Measurements from ENCODE around the gene ARMC5.
"Not testable (repeated sequence)": the region's sequence is repeated elsewhere in the genome, so short reads cannot be mapped to it uniquely, and the experiment has no call there.

Gene ARMC5, protein sequence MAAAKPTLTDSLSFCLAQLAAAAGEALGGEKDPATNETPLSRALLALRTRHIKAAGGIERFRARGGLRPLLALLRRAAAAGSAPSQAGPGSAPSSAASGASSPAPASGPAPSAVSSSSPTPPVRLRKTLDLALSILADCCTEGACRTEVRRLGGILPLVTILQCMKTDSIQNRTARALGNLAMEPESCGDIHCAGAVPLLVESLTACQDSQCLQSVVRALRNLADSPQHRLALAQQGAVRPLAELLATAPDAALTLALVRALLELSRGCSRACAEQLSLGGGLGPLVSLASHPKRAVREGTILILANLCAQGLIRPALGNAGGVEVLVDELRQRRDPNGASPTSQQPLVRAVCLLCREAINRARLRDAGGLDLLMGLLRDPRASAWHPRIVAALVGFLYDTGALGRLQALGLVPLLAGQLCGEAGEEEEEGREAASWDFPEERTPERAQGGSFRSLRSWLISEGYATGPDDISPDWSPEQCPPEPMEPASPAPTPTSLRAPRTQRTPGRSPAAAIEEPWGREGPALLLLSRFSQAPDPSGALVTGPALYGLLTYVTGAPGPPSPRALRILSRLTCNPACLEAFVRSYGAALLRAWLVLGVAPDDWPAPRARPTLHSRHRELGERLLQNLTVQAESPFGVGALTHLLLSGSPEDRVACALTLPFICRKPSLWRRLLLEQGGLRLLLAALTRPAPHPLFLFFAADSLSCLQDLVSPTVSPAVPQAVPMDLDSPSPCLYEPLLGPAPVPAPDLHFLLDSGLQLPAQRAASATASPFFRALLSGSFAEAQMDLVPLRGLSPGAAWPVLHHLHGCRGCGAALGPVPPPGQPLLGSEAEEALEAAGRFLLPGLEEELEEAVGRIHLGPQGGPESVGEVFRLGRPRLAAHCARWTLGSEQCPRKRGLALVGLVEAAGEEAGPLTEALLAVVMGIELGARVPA

GRCh38 chr16:31458844-31459686 lies at the start of gene ARMC5:
TSS of gene ARMC5 (plus strand) at chr16:31459501. CDS start at chr16:31459525, 24 bp downstream.
- DNase-seq = peak; percentile 87

- no peak for DNase-seq
Observed at GRCh38 chr16:31410082-31410481, 49.2 kb upstream of the ARMC5 start.

- DNase-seq = no peak
Observed at GRCh38 chr16:31411024-31411844, 48.1 kb upstream of the ARMC5 start.

GRCh38 chr16:31412750-31413149 lies 46.6 kb upstream of the ARMC5 start:
- DNase-seq = no peak

DNA sequence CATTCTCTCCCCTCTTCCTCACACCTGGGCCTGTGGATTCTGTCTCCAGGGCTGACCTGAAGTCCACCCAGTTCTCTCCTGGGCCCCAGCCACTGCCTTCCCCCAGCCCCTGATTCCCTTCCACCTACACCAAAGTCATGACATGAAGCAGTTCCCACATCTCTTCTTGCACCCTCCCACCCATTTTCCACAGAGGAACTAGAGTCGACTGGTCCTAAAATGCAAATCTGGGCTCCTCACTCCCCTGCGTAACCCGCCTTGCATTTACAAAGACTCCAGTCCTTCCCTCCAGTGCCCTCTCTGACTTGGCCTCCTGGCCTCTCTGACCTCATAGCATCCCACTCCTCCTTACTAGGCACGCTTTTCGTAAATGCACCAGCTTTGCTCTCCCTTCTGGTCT lies 45.9 kb upstream of the ARMC5 start:
- DNase-seq = no peak

GRCh38 chr16:31413943-31414342 lies 45.4 kb upstream of the ARMC5 start:
- no peak for DNase-seq

GRCh38 chr16:31414706-31415105 lies 44.6 kb upstream of the ARMC5 start:
- no peak for DNase-seq

GRCh38 chr16:31416371-31416770 lies 42.9 kb upstream of the ARMC5 start:
- no peak for DNase-seq

DNA sequence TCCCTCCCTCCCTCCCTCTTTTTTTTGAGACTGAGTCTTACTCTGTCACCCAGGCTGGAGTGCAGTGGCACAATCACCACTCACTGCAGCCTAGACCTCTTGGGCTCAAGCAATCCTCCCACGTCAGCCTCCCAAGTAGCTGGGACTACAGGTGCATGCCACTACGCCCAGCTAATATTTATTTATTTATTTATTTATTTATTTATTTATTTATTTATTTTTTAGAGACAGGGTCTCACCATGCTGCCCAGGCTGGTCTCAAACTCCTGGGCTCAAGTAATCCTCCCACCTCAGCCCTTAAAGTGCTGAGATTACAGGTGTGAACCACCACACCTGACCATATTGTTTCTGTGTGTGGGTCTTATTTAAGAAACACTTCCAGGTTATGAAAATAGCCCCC lies 42.3 kb upstream of the ARMC5 start:
- not testable (repeated sequence) for DNase-seq

- no peak for DNase-seq
Observed at GRCh38 chr16:31417916-31418315, 41.4 kb upstream of the ARMC5 start.

DNA sequence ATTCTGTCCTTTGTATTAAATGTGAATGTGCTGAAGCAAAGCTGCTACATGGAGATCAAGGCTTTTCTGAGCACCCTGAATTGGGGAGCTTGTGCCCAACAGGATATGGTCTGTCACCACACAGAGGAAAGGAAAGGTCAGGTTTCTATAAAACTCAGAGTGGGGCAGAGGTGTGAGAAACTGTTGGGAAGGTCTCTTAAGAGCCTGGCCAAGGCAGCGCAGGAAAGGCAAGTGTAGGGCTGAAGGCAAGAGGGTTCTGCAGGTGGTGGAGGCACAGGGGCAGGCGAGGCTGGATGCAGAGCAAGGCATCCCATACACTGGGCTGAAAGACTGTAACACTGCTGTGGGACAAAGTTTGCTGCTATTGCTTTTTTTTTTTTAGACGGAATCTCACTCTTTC lies 39.3 kb upstream of the ARMC5 start:
- no peak for DNase-seq

DNA sequence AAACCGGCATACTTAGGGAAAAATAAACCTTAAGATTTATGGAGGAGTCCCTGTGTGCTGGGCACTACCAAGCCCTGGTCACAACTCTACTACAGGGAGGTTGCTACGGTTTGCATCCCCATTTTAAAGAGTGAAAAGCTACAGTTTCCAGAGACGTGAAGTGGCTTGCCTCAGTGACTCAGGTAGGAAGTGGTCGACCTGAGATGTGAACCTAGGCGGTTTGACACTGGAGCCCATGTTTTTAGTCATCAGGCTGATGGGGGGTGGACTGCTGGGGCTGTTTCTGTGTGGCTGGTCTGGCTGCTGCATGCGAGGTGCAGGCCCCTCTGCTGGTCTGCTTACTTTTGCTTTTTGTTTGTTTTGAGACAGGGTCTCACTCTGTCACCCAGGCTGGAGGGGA lies 37.7 kb upstream of the ARMC5 start:
- DNase-seq = no peak

GRCh38 chr16:31423241-31423640 lies 36.1 kb upstream of the ARMC5 start:
- no peak for DNase-seq

DNA sequence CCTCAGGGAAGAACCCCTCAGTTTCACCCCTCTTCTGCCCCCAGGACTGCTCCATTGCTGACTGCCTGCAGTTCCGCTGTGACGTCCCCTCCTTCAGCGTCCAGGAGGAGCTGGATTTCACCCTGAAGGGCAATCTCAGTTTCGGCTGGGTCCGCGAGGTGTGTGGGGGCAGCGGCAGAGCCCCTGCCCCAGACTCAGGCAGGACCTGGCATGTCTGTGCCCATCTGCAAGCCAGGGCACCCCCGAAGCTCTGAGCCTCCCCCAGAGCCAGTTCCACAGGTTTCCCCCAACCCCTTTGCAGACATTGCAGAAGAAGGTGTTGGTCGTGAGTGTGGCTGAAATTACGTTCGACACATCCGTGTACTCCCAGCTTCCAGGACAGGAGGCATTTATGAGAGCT lies 35.5 kb upstream of the ARMC5 start:
- DNase-seq = no peak

DNA sequence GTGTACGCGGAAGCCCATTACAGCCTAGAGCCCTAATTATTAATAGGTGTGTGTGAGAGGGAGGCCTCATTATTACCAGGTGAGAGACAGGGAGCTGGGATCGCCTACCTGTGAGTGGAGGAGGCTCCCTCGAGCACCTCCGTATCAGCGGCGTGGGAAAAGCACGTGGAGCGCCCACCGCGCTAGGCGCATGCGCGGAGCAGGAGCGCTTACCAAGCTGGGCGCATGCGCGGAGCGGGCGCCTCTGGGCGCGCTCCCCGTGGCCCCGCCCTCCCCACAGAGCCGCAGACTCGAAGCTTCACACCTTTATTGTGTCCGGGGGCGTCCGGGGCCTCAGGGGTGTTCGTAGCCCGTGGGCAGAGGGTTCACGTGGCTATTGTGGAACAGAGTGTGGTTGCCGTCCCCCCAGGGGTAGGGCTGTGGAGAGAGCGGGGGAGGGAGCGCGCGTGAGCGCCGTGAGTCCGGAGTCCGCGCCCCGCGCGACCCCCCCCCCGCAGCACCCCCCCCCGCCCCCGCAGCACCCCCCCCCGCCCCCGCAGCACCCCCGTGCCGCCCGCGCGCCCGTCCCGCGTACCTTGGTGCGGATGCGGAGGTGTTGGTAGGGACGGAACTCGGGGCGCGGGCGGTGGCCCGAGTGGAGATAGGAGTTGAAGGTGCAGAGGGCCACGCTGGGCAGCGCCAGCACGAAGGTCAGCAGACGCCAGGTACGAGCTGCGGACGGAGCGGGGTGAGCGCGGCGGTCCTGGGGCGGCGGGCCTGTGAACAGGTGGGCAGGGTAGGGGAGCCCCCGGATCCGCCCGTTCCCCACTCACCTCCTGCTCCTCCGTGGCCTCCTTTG lies 31.6 kb upstream of the ARMC5 start:
- DNase-seq = no peak

DNA sequence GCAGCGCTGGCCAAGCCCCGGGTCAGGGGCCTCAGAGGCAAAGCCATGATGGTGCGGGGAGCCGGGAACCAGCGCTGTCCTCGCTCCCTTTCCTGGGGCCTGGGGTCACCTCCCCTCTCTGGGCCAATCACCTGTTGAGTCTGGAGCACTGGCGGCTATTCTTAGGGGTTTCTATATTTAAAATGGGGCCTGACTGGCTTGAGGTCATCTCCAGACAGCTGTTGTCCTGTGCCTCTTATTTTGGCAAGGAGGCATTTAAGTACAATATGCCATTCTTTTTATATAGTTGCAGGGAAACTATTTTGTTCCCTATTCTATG lies 31.1 kb upstream of the ARMC5 start, which contains the start of gene COX6A2:
TSS of gene COX6A2 (minus strand) at position 82 of the 319 bp plus-strand sequence. CDS start at position 47, 35 bp downstream.
- no peak for DNase-seq

GRCh38 chr16:31428638-31429247 lies 30.6 kb upstream of the ARMC5 start:
- no peak for DNase-seq

DNA sequence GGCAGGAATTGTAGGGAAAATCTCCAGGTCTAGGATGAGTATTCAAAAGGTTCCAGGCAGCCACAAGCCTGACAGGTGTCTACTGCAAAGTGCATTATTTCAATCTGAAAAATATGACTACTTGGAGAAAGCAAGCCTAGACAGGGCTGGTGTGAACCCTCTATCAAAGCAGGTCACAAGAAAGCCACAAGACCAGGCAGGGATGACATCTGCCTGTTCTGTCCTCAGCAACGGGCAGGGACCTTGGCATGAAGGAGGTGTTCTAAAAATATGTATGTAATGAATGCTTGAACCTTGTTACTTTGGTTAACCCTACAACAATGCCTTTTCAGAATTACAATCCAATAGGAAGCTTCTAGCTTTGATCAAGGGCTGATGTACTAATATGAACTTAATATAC lies 30.0 kb upstream of the ARMC5 start:
- DNase-seq = no peak

- no peak for DNase-seq
Observed at GRCh38 chr16:31429796-31430195, 29.5 kb upstream of the ARMC5 start.

- DNase-seq = no peak
Observed at GRCh38 chr16:31430380-31431052, 28.8 kb upstream of the ARMC5 start.

All from NCI-H2107 (cell line).